Activated CD8-positive, alpha-beta T cell treated with anti-CD3 and anti-CD28 coated beads for 36 hours (primary cell): ENCODE measurements around the gene CYTH1. TPM values are rescaled to one million over a fixed set of nuclear protein-coding genes. Genes with fewer than 3 reads are reported as not detected.
A peak's percentile ranks its signal among the peaks of the same experiment; 100 is the strongest.

ENCODE experiments used
- ATAC-seq: fragments of 200-7000 bp; cut with Tn5 transposase; one replicate; pipeline ENCODE4 v1.10.0; 2021; ENCODE audit warnings: mild to moderate bottlenecking, moderate library complexity
- CTCF ChIA-PET: fragments of 350-600 bp; sonication (Branson Sonifier 250); formaldehyde crosslinking; loops from one replicate; lab custom pipeline; 2021; ENCODE audit warnings: antibody characterized with exemption; lab: Charles Lee
- POLR2A ChIA-PET: fragments of 350-600 bp; sonication (Branson Sonifier 250); formaldehyde crosslinking; loops from one replicate; lab custom pipeline; 2021; ENCODE audit warnings: antibody characterized with exemption; lab: Charles Lee
- DNase-seq: peaks from one replicate; pipeline ENCODE4 v3.0.0-alpha.2; 2020
- H3K27ac Mint-ChIP-seq: one replicate; pipeline ENCODE4 v1.8.0; 2021; ENCODE audit warnings: mild to moderate bottlenecking, mixed read lengths
- H3K27me3 Mint-ChIP-seq: one replicate; pipeline ENCODE4 v1.8.0; 2021; ENCODE audit warnings: mixed read lengths
- H3K36me3 Mint-ChIP-seq: one replicate; pipeline ENCODE4 v1.8.0; 2021; ENCODE audit warnings: low read depth, mixed read lengths
- H3K4me1 Mint-ChIP-seq: one replicate; pipeline ENCODE4 v1.8.0; 2021; ENCODE audit warnings: low read depth, mixed read lengths
- H3K4me3 Mint-ChIP-seq: one replicate; pipeline ENCODE4 v1.8.0; 2021; ENCODE audit warnings: mild to moderate bottlenecking, moderate library complexity, mixed read lengths
- H3K9me3 Mint-ChIP-seq: one replicate; pipeline ENCODE4 v1.8.0; 2021; ENCODE audit warnings: mixed read lengths
- intact Hi-C: fragments of 100-400 bp; cut with micrococcal nuclease; formaldehyde crosslinking; loops from one replicate; pipeline ENCODE4 v1.10.0; 2022
- total RNA-seq, 2 experiments: library from RNA; stranded (reverse); gene quantifications; one replicate each; pipeline ENCODE4 v1.2.3, GENCODE V29; 2021
- TF ChIP-seq, protein P1 (sequence below): fragments of 200-600 bp; IDR thresholded peaks from one replicate; pipeline ENCODE4 v1.8.0; 2022; ENCODE audit warnings: antibody characterized with exemption, mild to moderate bottlenecking

Gene CYTH1
- total RNA-seq, 2 experiments from 2014 or later: 95.1 to 96.0 TPM

DNA sequence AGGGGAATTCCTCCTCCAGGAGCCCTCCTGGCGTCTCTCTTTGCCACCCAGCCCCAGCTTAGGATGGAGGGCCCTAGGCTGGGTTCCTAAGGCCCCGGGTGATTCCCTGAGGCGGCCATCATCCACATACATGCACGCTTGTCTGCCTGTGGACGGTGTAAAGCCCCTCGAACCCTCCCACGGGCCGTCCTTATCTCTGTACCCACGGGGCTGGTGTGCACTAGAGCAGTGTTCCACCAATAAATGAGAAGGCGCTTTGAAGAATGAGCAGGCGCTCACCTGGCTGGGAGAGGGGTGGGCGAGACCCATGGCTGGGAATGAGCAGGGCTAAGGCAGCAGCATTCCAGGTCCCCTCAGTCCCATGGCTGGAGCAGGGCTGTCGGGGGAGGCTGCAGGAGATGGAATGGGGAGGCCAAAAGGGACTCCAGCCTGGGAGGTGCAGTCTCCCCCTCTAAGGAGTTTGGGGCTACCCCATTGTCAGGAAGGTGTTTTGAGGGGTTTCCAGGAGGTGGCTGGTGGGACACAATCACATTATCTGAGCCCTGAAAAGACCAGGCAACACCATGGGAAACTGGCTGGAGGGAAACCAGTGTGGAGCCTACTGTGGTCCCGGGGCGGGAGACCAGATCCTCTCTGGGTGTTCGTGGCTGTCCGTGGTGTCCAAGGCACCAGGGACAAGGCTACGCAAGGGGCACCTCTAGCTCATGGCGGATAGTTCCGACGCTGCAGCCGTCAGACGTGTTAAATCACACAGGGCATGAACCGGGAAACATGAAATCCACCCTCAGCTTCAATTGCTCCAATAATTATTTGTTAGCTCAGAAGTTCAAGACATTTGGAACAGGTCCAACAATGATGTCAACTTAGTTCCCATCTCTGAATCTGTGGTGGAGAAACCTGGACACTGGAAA, 117.3 kb downstream of the CYTH1 start:
- ChIA-PET CTCF (interaction anchor here (0.6 to 0.9 kb wide), 3 partner anchors 168 to 378 kb away, joined by 3 to 4 read pairs (median 3); no protein-coding TSS in a partner anchor), POLR2A (interaction anchor here (0.7 to 2.2 kb wide), 3 partner anchors 11 to 67 kb away, joined by 3 to 8 read pairs (median 3); no protein-coding TSS in a partner anchor)
- H3K27me3 Mint-ChIP-seq: no peaks in the 10 kb centered on the region
- H3K4me1 Mint-ChIP-seq: peaks cover 22% of the 10 kb centered on the region
- peak overlapping the region; percentile 46 for H3K27ac Mint-ChIP-seq
- H3K36me3 Mint-ChIP-seq: peaks cover 4% of the 10 kb centered on the region
- intact Hi-C loops: no loop called here
- TF ChIP-seq, protein P1, sequence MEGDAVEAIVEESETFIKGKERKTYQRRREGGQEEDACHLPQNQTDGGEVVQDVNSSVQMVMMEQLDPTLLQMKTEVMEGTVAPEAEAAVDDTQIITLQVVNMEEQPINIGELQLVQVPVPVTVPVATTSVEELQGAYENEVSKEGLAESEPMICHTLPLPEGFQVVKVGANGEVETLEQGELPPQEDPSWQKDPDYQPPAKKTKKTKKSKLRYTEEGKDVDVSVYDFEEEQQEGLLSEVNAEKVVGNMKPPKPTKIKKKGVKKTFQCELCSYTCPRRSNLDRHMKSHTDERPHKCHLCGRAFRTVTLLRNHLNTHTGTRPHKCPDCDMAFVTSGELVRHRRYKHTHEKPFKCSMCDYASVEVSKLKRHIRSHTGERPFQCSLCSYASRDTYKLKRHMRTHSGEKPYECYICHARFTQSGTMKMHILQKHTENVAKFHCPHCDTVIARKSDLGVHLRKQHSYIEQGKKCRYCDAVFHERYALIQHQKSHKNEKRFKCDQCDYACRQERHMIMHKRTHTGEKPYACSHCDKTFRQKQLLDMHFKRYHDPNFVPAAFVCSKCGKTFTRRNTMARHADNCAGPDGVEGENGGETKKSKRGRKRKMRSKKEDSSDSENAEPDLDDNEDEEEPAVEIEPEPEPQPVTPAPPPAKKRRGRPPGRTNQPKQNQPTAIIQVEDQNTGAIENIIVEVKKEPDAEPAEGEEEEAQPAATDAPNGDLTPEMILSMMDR: no peak
- no peak for ATAC-seq
- no peaks in the 10 kb centered on the region for H3K9me3 Mint-ChIP-seq
- DNase-seq: no peak
- no peak overlapping the region for H3K4me3 Mint-ChIP-seq

DNA sequence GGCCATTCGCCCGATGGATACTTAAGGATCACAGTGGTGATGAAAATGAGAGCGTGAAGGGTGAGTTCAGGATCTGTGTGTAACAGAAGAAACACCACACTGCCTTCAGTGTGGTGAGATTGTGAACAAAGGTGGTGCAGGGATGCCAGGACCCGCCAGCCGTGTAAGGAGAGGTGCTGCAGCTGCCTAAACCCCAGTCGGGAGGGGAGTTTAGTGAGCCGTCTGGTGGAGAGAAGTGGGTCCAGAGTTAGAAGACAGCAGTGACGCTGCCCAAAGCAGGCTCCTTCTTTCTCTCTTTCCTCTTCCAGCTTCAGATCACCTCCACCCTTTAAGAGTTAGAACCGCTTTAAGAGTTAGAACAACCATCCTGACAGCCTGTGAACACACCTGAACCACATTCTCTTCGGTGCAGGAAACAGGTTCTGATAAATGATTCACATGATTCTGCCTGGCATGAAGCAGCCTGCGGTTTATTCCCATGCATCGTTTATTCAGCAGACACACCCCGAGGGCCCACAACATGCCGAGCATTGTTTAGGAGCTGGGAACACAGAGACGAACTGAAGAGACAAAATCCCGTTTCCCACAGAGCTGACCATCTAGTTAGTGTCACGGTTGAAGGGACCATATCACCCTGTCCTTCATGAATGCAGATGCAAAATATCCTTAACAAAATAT, 120.8 kb downstream of the CYTH1 start:
- Mint-ChIP-seq H3K4me1 (peaks cover 10% of the 10 kb centered on the region), H3K36me3 (no peaks in the 10 kb centered on the region), H3K27me3 (no peaks in the 10 kb centered on the region), H3K4me3 (no peak overlapping the region), H3K27ac (no peak overlapping the region), H3K9me3 (no peaks in the 10 kb centered on the region)
- ChIA-PET CTCF (no interaction called here), POLR2A (no interaction called here)
- ATAC-seq (no peak), DNase-seq (no peak)
- TF ChIP-seq, protein P1: no peak
- intact Hi-C loops: no loop called here

DNA sequence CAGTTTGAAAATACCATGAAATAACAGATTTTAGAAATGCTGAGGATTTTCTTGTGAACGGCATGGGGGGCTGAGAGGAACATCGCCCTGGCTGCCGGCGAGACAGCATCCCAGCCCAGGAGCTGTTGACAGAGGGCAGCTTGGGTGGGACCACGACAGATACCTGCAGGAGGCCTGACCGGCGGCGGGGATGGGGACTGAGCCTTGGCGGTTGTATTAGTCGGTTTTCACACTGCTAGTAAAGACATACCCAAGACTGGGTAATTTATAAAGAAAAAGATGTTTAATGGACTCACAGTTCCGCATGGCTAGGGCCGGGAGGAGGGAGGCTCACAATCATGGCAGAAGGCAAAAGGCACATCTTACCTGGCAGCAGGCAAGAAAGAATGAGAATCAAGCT, 122.5 kb downstream of the CYTH1 start:
- no peaks in the 10 kb centered on the region for H3K27me3 Mint-ChIP-seq
- no peaks in the 10 kb centered on the region for H3K36me3 Mint-ChIP-seq
- TF ChIP-seq, protein P1: no peak
- DNase-seq (no peak), ATAC-seq (no peak)
- ChIA-PET CTCF (interaction anchor here (0.8 kb wide), 1 partner anchor 10 kb away, joined by 3 read pairs; no protein-coding TSS in a partner anchor), POLR2A (no interaction called here)
- no peaks in the 10 kb centered on the region for H3K9me3 Mint-ChIP-seq
- H3K4me1 Mint-ChIP-seq: no peaks in the 10 kb centered on the region
- no peak overlapping the region for H3K4me3 Mint-ChIP-seq
- intact Hi-C loops: no loop called here
- H3K27ac Mint-ChIP-seq: no peak overlapping the region

DNA sequence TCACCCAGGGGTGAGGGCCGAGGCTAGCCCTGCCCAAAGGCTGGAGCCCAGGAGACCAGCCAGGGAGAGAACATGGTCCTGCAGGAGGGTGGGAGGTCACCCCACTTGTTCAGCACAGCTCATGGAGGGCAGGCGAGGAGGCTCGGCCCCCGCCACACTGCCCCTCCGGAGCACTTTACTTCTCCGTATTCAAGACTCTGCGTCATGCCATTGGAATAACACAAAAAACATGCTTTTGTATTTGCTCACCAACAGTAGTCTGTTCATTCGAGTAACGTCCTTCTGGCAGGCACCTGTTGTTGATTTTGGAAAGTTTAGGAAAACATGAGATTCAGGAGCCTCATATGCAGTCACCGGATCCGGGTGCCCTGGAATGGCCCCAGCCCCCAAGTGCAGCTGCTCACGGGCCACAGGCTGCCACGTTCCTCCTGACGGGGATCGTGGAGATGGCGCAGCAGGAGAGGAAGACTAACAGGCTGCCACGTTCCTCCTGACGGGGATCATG, 123.7 kb downstream of the CYTH1 start:
- DNase-seq (no peak), ATAC-seq (no peak)
- ChIA-PET CTCF (no interaction called here), POLR2A (no interaction called here)
- Mint-ChIP-seq H3K4me3 (no peak overlapping the region), H3K4me1 (no peaks in the 10 kb centered on the region), H3K9me3 (no peaks in the 10 kb centered on the region), H3K27me3 (no peaks in the 10 kb centered on the region), H3K36me3 (no peaks in the 10 kb centered on the region), H3K27ac (no peak overlapping the region)
- intact Hi-C loops: no loop called here
- TF ChIP-seq, protein P1: no peak
